ENCODE measurements around the gene STRADA.
"Not testable (repeated sequence)": the region's sequence is repeated elsewhere in the genome, so short reads cannot be mapped to it uniquely, and the experiment has no call there.

STRADA gene

DNA sequence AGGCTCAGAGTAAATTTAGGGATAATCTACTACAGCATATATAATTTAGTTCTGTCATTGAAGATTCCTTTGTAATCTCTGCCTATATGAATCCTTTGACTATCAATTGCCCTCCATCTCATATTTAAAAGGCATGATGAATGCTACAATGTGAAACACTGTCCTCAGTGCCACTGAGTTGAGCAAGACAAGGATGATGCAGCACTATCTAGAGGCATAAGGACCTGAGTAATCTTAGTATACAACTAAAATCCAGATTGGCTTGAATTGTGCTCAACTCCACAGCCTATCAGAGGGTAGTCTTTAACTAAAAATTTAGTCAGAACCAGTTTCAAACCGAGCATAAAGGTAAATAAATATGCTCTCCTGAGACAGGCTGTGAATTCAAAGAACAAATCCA lies 11.6 kb upstream of the STRADA start:
- no peak overlapping the region for H3K27ac ChIP-seq
- TF ChIP-seq ZFX (IDR thresholded peaks at IDR 0.05), result no peak
- TF ChIP-seq, protein P1, sequence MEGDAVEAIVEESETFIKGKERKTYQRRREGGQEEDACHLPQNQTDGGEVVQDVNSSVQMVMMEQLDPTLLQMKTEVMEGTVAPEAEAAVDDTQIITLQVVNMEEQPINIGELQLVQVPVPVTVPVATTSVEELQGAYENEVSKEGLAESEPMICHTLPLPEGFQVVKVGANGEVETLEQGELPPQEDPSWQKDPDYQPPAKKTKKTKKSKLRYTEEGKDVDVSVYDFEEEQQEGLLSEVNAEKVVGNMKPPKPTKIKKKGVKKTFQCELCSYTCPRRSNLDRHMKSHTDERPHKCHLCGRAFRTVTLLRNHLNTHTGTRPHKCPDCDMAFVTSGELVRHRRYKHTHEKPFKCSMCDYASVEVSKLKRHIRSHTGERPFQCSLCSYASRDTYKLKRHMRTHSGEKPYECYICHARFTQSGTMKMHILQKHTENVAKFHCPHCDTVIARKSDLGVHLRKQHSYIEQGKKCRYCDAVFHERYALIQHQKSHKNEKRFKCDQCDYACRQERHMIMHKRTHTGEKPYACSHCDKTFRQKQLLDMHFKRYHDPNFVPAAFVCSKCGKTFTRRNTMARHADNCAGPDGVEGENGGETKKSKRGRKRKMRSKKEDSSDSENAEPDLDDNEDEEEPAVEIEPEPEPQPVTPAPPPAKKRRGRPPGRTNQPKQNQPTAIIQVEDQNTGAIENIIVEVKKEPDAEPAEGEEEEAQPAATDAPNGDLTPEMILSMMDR (conservative IDR thresholded peaks at IDR 0.05), result no peak

DNA sequence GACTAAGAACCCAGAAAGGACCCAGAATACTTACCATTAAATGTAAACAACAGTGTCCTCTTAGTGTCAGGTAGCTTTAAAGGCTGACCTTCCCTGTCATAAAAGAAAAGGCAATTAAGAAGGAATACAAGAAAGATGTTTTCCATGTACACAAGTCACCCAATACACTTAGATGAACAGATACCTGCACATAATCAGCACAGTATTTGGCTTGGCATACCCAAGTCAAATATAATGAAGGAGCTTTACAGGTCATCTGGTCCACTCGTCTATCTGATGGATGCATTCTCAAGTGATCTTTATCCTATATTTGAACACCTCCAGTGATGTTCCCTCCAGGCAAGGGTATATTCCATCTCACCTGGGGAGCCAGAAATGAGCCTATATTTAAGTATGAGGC lies 11.1 kb upstream of the STRADA start:
- H3K27ac ChIP-seq, result no peak overlapping the region
- TF ChIP-seq, protein P1 (conservative IDR thresholded peaks at IDR 0.05), result no peak
- TF ChIP-seq ZFX (IDR thresholded peaks at IDR 0.05), result no peak

DNA sequence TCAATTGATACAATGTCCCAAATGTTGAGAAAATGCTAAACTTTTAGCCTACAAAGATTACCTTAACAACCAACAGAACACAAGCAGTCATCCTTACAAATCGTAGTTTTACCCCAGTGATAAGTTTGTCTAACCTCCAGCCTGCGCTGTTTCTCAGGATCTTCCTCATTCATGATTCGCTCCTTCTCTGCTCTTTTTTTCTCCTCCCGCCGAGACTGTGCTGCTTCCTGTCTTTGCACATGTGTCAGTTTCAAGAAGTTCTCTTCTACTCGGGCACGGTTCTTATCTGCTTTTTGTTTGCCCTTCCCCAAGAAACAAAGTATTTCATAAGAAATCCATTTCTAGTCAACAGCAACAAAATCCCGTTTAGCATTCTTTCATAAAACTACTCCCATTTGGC lies 10.2 kb upstream of the STRADA start:
- TF ChIP-seq, protein P1 (conservative IDR thresholded peaks at IDR 0.05), result no peak
- no peak for TF ChIP-seq ZFX (IDR thresholded peaks at IDR 0.05)
- no peak overlapping the region for H3K27ac ChIP-seq

DNA sequence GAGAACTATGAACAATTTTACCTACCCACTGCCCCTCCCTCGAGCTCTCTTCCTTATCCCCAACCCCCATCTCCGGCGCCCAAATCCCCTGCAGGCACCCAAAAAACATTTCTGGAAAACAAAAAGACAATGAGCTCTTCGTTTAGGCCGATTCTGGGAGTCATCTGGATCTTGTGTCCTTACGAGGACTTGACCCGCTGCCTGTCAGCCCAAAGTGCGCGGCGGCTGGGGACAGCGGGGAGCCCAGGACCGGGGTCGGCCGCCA lies 524 bp downstream of the STRADA start:
- no peak for TF ChIP-seq ZFX (IDR thresholded peaks at IDR 0.05)
- TF ChIP-seq, protein P1 (conservative IDR thresholded peaks at IDR 0.05), result no peak
- peak overlapping the region; percentile 97 for H3K27ac ChIP-seq

DNA sequence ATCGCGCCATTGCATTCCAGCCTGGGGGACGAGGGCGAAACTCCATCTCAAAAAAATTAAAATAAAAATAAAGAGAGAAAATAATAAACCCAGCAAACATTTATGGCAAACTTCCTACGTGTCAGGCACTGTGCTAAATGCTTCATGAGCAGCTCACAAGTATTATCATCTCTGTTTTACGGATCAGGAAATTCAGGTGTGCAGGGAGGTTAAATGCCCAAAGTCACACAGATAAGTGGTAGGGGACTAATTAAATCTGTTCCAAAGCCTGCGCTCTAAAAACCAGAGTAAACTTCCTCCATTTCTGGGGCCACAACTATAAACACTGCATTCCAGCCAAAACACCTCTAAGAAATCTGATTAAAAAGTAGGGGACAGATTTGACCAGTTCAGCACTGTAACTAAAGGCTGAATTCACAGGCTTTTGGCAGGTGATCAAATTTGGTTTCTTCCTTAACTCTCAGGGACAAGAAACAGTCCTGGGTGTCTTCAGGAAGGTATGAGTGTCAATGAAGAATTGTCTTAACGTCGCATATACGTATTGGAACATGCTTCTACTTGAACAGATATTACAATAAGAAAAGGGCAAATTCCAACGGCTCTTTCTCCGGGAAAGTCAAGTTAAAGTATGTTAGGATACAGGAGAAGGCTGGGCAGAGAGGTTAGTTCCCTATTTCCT lies 996 bp downstream of the STRADA start:
- TF ChIP-seq ZFX (IDR thresholded peaks at IDR 0.05), result no peak
- TF ChIP-seq, protein P1 (conservative IDR thresholded peaks at IDR 0.05), result no peak
- H3K27ac ChIP-seq, result peak overlapping the region; percentile 97

DNA sequence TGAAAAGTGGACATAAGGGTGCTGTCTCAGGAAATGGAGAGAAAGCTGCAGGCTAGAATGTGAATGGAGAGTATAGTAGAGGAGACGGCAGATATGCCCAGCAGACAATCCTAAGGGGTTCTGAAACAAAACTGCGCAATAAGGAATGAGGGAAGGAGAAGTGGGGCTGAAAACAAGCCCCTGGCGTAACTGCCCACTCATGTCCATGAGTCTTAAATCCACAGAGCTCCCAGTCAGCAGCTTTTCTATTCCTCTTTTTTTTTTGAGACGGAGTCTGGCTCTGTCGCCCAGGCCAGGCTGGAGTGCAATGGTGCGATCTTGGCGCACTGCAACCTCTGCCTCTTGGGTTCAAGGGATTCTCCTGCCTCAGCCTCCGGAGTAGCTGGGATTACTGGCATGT lies 5.9 kb downstream of the STRADA start:
- TF ChIP-seq ZFX (IDR thresholded peaks at IDR 0.05), result no peak
- TF ChIP-seq, protein P1 (conservative IDR thresholded peaks at IDR 0.05), result no peak

DNA sequence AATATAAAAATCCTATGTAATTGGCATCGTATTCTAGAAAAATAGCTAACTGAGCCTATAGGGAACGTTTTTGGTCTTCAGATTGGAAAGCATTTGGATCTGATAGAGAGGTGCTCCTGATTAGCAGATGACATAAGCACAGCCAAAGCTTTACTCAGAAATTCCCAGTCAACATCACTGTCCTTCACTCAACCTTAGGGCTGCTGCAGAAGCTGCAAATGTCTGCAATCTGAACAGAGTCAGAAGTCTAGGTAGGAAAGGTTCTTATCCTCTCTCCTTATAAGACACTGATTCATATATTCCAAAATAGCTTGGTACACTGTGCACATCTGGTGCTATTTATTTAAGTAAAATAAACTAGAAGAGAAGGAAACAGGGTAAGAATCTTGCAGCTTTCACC lies 19.2 kb downstream of the STRADA start:
- H3K27ac ChIP-seq, result no peak overlapping the region
- TF ChIP-seq, protein P1 (conservative IDR thresholded peaks at IDR 0.05), result no peak
- TF ChIP-seq ZFX (IDR thresholded peaks at IDR 0.05), result no peak

More for the DNA sequence above, 5.9 kb downstream of the STRADA start:
- no peak overlapping the region for H3K27ac ChIP-seq

DNA sequence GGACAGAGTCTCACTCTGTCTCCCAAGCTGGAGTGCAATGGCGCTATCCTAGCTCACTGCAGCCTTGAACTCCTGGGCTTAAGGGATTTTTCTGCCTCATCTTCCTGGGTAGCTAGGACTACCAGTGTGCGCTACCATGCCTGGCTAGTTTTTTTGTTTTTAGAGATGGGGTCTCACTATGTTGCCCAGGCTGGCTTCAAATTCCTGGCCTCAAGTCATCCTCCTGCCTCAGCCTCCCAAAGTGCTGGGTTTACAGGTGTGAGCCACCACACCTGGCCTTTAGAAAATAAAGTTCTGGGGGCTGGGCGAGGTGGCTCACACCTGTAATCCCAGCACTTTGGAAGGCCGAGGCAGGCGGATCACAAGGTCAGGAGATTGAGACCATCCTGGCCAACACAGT lies 21.4 kb downstream of the STRADA start:
- H3K27ac ChIP-seq, result not testable (repeated sequence)

Data from C4-2B (cell line).